HCT116 (cell line): ENCODE results near the gene SIX3. TPM values are rescaled to one million over a fixed set of nuclear protein-coding genes. Genes with fewer than 3 reads are reported as not detected.

Source experiments
- ATAC-seq: fragments of 200-7000 bp; cut with Tn5 transposase; 2 replicates; pipeline ENCODE4 v1.9.1; 2020; ENCODE audit warnings: mild to moderate bottlenecking, moderate library complexity
- BruUV-seq: library from RNA; stranded (reverse); fragments of 400-500 nt; replicated peaks from 2 replicates; lab custom pipeline; 2021; lab: Mats Ljungman, UMichigan
- CTCF ChIA-PET: fragments of 300-600 bp; sonication (Branson Sonifier 250); formaldehyde crosslinking; loops from one replicate; lab custom pipeline; 2021; ENCODE audit warnings: antibody characterized with exemption; lab: Charles Lee
- POLR2A ChIA-PET: fragments of 300-600, 350-600 bp; sonication (Branson Sonifier 250); formaldehyde crosslinking; loops from one replicate; lab custom pipeline; 2021; ENCODE audit warnings: antibody characterized with exemption; lab: Charles Lee
- RAD21 ChIA-PET, 2 experiments: fragments of 300-600 bp; sonication (Branson Sonifier 250); formaldehyde crosslinking; loops; one replicate each; lab custom pipeline; 2023; ENCODE audit warnings: low total read pairs in 2 of 2; ENCODE audit not compliant: uncharacterized antibody in 2 of 2, unreplicated experiment in 2 of 2, low non-redundant PET in 1 of 2; lab: Charles Lee
- DNase-seq: peaks from one replicate; pipeline ENCODE4 v3.0.0-alpha.2; 2010; ENCODE audit warnings: low read depth, low spot score
- H2AFZ ChIP-seq: fragments of 200-600 bp; shearing (Covaris generic), sonication (generic); 2 replicates; pipeline ENCODE4 v1.6.1; 2017; ENCODE audit warnings: low read depth, mixed run types, mixed read lengths, antibody characterized with exemption, low read length; ENCODE audit not compliant: poor library complexity, severe bottlenecking
- H3K27ac ChIP-seq: 2 replicates; pipeline ENCODE4 v1.5.1; 2012; ENCODE audit warnings: low read depth, low read length
- H3K27me3 ChIP-seq: fragments of 200-600 bp; sonication (generic); 2 replicates; pipeline ENCODE4 v1.6.1; 2016; ENCODE audit warnings: mixed run types, low read length, mixed read lengths; ENCODE audit not compliant: insufficient read depth
- H3K36me3 ChIP-seq, 2 experiments: fragments of 200-500 bp in 1 of 2; fragments of 200-600 bp in 1 of 2; sonication (Bioruptor generic) in 1 of 2; sonication (generic) in 1 of 2; 2 replicates each; pipeline versions ENCODE4 v1.5.1 to v1.6.1; 2014 to 2016; ENCODE audit warnings: low read length in 2 of 2, inconsistent platforms in 1 of 2, mixed read lengths in 1 of 2, mixed run types in 1 of 2; ENCODE audit not compliant: insufficient read depth in 2 of 2, control insufficient read depth in 1 of 2
- H3K4me1 ChIP-seq, 2 experiments: fragments of 200-600 bp in 1 of 2; sonication (generic) in 1 of 2; 2 replicates each; pipeline versions ENCODE4 v1.5.1 to v1.6.1; 2012 to 2017; ENCODE audit warnings: low read length in 2 of 2, inconsistent platforms in 1 of 2, mild to moderate bottlenecking in 1 of 2, mixed read lengths in 1 of 2, mixed run types in 1 of 2, moderate library complexity in 1 of 2; ENCODE audit not compliant: insufficient read depth in 2 of 2, control insufficient read depth in 1 of 2
- H3K4me2 ChIP-seq: fragments of 200-600 bp; sonication (generic); 2 replicates; pipeline ENCODE4 v1.6.1; 2017; ENCODE audit warnings: mixed run types, low read length, mixed read lengths
- H3K4me3 ChIP-seq, 2 experiments: fragments of 200-600 bp in 1 of 2; sonication (generic) in 1 of 2; replicated peaks in 1 of 2; 2 replicates each; pipeline ENCODE4 v1.5.1; 2011 to 2016; ENCODE audit warnings: low read length in 2 of 2, control low read depth in 1 of 2, low read depth in 1 of 2, mild to moderate bottlenecking in 1 of 2, mixed read lengths in 1 of 2, mixed run types in 1 of 2
- H3K79me2 ChIP-seq: fragments of 200-600 bp; sonication (generic); 2 replicates; pipeline ENCODE4 v1.6.1; 2017; ENCODE audit warnings: mild to moderate bottlenecking, mixed run types, low read length, moderate library complexity, mixed read lengths; ENCODE audit not compliant: insufficient read depth
- H3K9ac ChIP-seq: fragments of 200-600 bp; sonication (generic); 2 replicates; pipeline ENCODE4 v1.6.1; 2016; ENCODE audit warnings: low read length, mixed read lengths
- H3K9me2 ChIP-seq: fragments of 200-600 bp; sonication (generic), shearing (Covaris generic); 2 replicates; pipeline ENCODE4 v1.6.1; 2017; ENCODE audit warnings: mixed run types, mild to moderate bottlenecking, moderate library complexity; ENCODE audit not compliant: insufficient read depth
- H3K9me3 ChIP-seq, 2 experiments: fragments of 200-500 bp in 1 of 2; fragments of 200-600 bp in 1 of 2; sonication (Bioruptor generic) in 1 of 2; sonication (generic) in 1 of 2; 2 replicates each; pipeline ENCODE4 v1.6.1; 2014 to 2017; ENCODE audit warnings: low read length in 2 of 2, mixed read lengths in 2 of 2, inconsistent platforms in 1 of 2, low read depth in 1 of 2, mild to moderate bottlenecking in 1 of 2, mixed run types in 1 of 2, moderate library complexity in 1 of 2; ENCODE audit not compliant: control insufficient read depth in 1 of 2, insufficient read depth in 1 of 2
- H4K20me1 ChIP-seq: fragments of 200-600 bp; sonication (generic), shearing (Covaris generic); 2 replicates; pipeline ENCODE4 v1.6.1; 2017; ENCODE audit warnings: mixed run types, mild to moderate bottlenecking, moderate library complexity; ENCODE audit not compliant: insufficient read depth
- ATF3 ChIP-seq: IDR thresholded peaks from 2 replicates; pipeline ENCODE4 v1.6.1; 2012
- CEBPB ChIP-seq: IDR thresholded peaks from 2 replicates; pipeline ENCODE4 v1.6.1; 2012; ENCODE audit warnings: low read depth
- EGR1 ChIP-seq: IDR thresholded peaks from 2 replicates; pipeline ENCODE4 v1.6.1; 2012; ENCODE audit warnings: low read depth
- ELF1 ChIP-seq: IDR thresholded peaks from 2 replicates; pipeline ENCODE4 v1.6.1; 2012; ENCODE audit warnings: low read depth, borderline replicate concordance
- EZH2 ChIP-seq: fragments of 200-600 bp; sonication (generic); IDR thresholded peaks from 2 replicates; pipeline ENCODE4 v1.6.1; 2017; ENCODE audit warnings: antibody characterized with exemption, mixed run types
- EZH2phosphoT487 ChIP-seq: fragments of 200-600 bp; IDR thresholded peaks from 2 replicates; pipeline ENCODE4 v1.6.1; 2018; ENCODE audit warnings: antibody characterized with exemption, borderline replicate concordance
- POLR2AphosphoS5 ChIP-seq: IDR thresholded peaks from 2 replicates; pipeline ENCODE4 v1.6.1; 2011; ENCODE audit warnings: mild to moderate bottlenecking, low read depth, low read length, moderate library complexity
- RAD21 ChIP-seq: IDR thresholded peaks from 2 replicates; pipeline ENCODE4 v1.6.1; 2012; ENCODE audit warnings: low read depth, mild to moderate bottlenecking
- SP1 ChIP-seq: IDR thresholded peaks from 2 replicates; pipeline ENCODE4 v1.6.1; 2012; ENCODE audit warnings: low read depth
- SRF ChIP-seq: IDR thresholded peaks from 2 replicates; pipeline ENCODE4 v1.6.1; 2012; ENCODE audit warnings: low read depth
- TCF7L2 ChIP-seq: IDR thresholded peaks from 2 replicates; pipeline ENCODE4 v1.7.0; 2011; ENCODE audit warnings: borderline replicate concordance, inconsistent platforms; ENCODE audit not compliant: insufficient read depth, insufficient read length; ENCODE audit errors: extremely low read depth
- YY1 ChIP-seq: IDR thresholded peaks from 2 replicates; pipeline ENCODE4 v1.6.1; 2011; ENCODE audit warnings: low read length, low read depth, moderate library complexity, mild to moderate bottlenecking; ENCODE audit not compliant: insufficient replicate concordance; ENCODE audit errors: extremely low read depth
- ZBTB33 ChIP-seq: IDR thresholded peaks from 2 replicates; pipeline ENCODE4 v1.6.1; 2011; ENCODE audit warnings: mild to moderate bottlenecking, low read length, moderate library complexity; ENCODE audit not compliant: insufficient replicate concordance; ENCODE audit errors: extremely low read depth
- ZFX ChIP-seq: fragments of 450-650 bp; IDR thresholded peaks from 2 replicates; pipeline ENCODE4 v1.6.1; 2017
- ZNF274 ChIP-seq: fragments of 200-500 bp; sonication (Bioruptor generic); IDR thresholded peaks from 2 replicates; pipeline ENCODE4 v1.6.1; 2014; ENCODE audit warnings: mild to moderate bottlenecking, low read depth, low read length, inconsistent platforms
- intact Hi-C: fragments of 100-400 bp; cut with micrococcal nuclease; formaldehyde crosslinking; loops from 2 replicates; pipeline ENCODE4 v1.10.0; 2022
- total RNA-seq: library from RNA; stranded (reverse); gene quantifications from one replicate; pipeline ENCODE4 v1.2.1, GENCODE V29; 2021; ENCODE audit not compliant: unreplicated experiment

The SIX3 gene
- total RNA-seq, 1 experiment from 2014 or later, result 1.2 TPM

- no peak overlapping the region for H3K4me3 ChIP-seq
- ChIA-PET RAD21 (no interaction called here), POLR2A (no interaction called here), CTCF (no interaction called here)
- no peaks in the 10 kb centered on the region for H3K36me3 ChIP-seq
- no peaks in the 10 kb centered on the region for H4K20me1 ChIP-seq
- H2AFZ ChIP-seq, result no peak overlapping the region
- BruUV-seq, result no TSS peak
- no peak for ATAC-seq
- H3K9me2 ChIP-seq, result no peaks in the 10 kb centered on the region
- no peak for DNase-seq
- no peak overlapping the region for H3K9ac ChIP-seq
- H3K4me2 ChIP-seq, result no peak overlapping the region
- no peaks in the 10 kb centered on the region for H3K27me3 ChIP-seq
- H3K27ac ChIP-seq, result no peak overlapping the region
- H3K4me1 ChIP-seq, result no peaks in the 10 kb centered on the region
- TF ChIP-seq CEBPB, result no peak
- no peak for TF ChIP-seq EGR1
- TF ChIP-seq SRF, result no peak
- no peak for TF ChIP-seq RAD21
- no peak for TF ChIP-seq ATF3
- no peak for TF ChIP-seq ZFX
- no peak for TF ChIP-seq POLR2AphosphoS5
- TF ChIP-seq ELF1, result no peak
- intact Hi-C loops, result no loop called here
- no peaks in the 10 kb centered on the region for H3K9me3 ChIP-seq
- no peaks in the 10 kb centered on the region for H3K79me2 ChIP-seq
Observed at GRCh38 chr2:44967056-44967455, 25.6 kb downstream of the SIX3 start.

- no TSS peak for BruUV-seq
- intact Hi-C loops, result no loop called here
- no peak for ATAC-seq
- Histone ChIP-seq H3K4me3 (no peak overlapping the region), H2AFZ (no peak overlapping the region), H3K9me3 (no peaks in the 10 kb centered on the region), H3K4me1 (no peaks in the 10 kb centered on the region), H3K27me3 (no peaks in the 10 kb centered on the region), H3K27ac (no peak overlapping the region), H3K79me2 (no peaks in the 10 kb centered on the region), H3K9me2 (no peaks in the 10 kb centered on the region), H3K4me2 (no peak overlapping the region), H4K20me1 (no peaks in the 10 kb centered on the region), H3K36me3 (no peaks in the 10 kb centered on the region), H3K9ac (no peak overlapping the region)
- POLR2A ChIA-PET, result no interaction called here
- no peak for DNase-seq
- RAD21 ChIA-PET, result no interaction called here
- TF ChIP-seq ATF3 (no peak), SP1 (no peak), ZNF274 (no peak), ZBTB33 (no peak), EZH2phosphoT487 (no peak), SRF (no peak), EZH2 (no peak), YY1 (no peak), TCF7L2 (no peak), RAD21 (no peak)
- CTCF ChIA-PET, result no interaction called here
Observed at GRCh38 chr2:44967727-44968432, 26.4 kb downstream of the SIX3 start.
